ENCODE measurements around the gene NUCKS1. TPM values are rescaled to one million over a fixed set of nuclear protein-coding genes. Genes with fewer than 3 reads are reported as not detected.

NUCKS1 gene
- total RNA-seq, 1 donor from 2014 or later, result 111 TPM

DNA sequence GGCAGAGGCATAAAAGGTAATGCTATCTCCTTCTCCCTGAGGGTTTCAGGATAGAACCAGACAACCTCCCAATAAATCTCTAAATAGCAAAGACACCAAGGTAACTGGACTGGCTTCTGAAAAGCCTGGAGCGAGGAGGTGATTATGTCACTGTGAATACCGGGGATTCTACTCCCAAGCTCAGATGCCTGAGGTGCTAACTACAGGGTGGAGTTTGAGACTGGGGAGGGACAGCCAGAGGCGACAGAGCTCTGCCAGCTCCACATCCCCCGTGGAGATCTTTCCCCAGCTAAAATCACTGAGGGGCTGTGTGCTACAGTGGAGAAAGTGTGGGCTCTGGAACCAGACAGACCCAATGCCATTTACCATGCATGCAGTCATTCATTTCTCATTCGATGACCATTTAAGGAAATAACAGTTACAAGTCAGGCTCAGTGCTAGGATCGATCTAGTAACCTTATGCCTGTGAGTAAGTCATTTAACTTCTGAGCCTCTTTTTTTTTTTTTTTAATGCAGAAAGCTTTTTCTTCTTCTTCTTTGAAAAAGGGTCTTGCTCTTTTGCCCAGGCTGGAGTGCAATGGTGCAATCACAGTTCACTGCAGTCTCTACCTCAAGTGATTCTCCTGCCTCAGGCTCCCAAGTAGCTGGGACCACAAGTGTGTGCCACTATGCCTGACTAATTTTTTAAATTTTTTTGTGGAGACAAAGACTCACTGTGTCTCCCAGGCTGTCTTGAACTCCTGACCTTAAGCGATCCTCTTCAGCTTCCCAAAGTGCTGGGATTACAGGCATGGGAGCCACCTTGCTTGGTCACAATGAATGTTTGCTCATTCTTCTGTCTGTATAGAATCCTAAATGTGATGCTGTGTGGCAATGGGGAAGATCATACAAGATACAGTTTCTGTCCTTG lies 61.6 kb downstream of the NUCKS1 start:
- H3K36me3 ChIP-seq, result no peaks in the 10 kb centered on the region
- no peak for DNase-seq
- no peaks in the 10 kb centered on the region for H3K27me3 ChIP-seq (ENCODE audit: low read depth)
- ATAC-seq, result no peak
- H3K4me3 ChIP-seq, result no peak overlapping the region
- TF ChIP-seq, protein P1, sequence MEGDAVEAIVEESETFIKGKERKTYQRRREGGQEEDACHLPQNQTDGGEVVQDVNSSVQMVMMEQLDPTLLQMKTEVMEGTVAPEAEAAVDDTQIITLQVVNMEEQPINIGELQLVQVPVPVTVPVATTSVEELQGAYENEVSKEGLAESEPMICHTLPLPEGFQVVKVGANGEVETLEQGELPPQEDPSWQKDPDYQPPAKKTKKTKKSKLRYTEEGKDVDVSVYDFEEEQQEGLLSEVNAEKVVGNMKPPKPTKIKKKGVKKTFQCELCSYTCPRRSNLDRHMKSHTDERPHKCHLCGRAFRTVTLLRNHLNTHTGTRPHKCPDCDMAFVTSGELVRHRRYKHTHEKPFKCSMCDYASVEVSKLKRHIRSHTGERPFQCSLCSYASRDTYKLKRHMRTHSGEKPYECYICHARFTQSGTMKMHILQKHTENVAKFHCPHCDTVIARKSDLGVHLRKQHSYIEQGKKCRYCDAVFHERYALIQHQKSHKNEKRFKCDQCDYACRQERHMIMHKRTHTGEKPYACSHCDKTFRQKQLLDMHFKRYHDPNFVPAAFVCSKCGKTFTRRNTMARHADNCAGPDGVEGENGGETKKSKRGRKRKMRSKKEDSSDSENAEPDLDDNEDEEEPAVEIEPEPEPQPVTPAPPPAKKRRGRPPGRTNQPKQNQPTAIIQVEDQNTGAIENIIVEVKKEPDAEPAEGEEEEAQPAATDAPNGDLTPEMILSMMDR (IDR thresholded peaks at IDR 0.05), result no peak
- H3K27ac ChIP-seq, result no peak overlapping the region
- no peaks in the 10 kb centered on the region for H3K9me3 ChIP-seq
- intact Hi-C loops (cut with DNase I), result no loop called here
- no peaks in the 10 kb centered on the region for H3K4me1 ChIP-seq

DNA sequence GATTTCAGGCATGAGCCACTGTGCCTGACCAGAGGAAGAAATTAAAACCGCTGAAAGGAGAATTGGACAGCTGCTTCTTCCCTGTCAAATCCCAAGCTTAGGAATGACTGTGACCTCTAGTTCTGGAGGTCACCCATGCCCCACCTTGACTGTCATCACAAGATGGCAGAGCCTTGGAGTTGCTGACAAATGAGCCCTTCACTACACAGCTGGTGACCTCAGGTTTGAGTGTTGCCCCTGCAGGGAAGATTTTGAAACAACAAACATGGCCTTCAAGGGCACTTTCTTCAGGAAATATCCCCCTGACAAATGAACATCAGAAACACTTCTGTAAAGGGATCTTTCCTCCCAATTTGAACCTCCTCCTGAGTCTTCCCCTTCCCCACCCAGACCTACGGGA lies 62.7 kb downstream of the NUCKS1 start:
- Histone ChIP-seq H3K9me3 (no peaks in the 10 kb centered on the region), H3K27ac (no peak overlapping the region), H3K36me3 (no peaks in the 10 kb centered on the region), H3K27me3 (ENCODE audit: low read depth) (no peaks in the 10 kb centered on the region), H3K4me3 (no peak overlapping the region), H3K4me1 (no peaks in the 10 kb centered on the region)
- intact Hi-C loops (cut with DNase I), result no loop called here
- ATAC-seq, result no peak
- DNase-seq, result no peak
- TF ChIP-seq, protein P1 (IDR thresholded peaks at IDR 0.05), result no peak

DNA sequence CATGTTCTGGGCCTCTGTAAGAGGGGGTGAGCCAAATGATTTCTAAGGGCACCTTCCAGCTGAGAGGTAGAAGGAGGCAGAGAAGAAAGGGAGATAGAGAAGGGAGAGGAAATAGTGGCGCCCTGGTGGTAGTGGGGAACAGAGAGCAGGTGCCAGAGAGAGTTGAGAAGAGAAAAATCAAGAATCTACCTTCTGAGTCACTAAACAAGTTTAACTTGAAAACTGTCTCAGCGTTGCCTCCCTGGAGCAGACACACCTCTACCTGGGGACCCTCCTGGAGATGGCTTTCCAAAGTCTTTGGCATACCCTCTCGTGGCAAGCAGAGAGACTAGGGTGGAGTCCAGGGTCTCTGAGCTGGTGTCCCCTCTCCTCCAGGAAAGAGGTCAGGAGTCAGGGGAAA lies 68.6 kb downstream of the NUCKS1 start:
- intact Hi-C loops (cut with DNase I), result no loop called here
- TF ChIP-seq, protein P1 (IDR thresholded peaks at IDR 0.05), result no peak
- no peak for ATAC-seq

DNA sequence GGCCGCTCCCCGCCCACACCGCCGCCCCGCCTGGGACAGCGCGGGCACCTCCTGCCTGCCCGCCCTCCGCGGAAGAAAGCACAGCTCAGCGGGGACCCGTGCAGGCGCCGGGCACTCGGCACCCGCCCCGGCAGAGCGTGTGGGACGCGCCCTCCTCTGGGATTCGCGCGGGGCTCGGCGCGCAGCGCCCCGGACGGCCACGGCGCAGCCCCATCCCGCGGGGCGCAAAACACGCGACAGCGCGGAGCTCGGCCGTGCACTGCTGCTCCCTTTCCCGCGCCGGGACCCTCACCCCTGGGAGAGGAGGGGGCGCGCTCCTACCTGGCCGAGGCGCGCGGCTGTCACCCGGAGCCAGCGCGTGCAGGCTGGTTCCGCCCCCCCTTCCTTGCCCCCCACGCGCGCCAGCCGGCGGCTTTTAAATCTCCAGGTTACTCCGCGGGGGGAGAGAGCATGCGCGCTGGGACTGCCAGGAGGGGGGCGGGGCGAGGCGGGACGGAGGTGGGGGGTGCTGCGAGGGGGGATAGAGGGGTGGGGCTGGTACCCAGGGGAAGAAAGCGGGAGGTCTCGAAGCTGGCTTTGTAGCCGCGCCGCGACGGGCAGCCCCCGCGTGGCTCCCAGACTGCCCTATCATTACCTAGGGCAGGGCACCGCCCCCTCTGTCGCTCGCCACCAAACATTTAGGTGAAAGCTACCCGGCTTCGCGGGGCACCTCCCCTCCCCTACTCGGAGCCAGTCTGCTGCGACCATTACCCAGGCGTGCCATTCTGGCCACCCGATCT lies 69.7 kb downstream of the NUCKS1 start, which contains the start of gene SLC45A3:
Gene SLC45A3 (minus strand): TSS at position 437 of the 779 bp plus-strand sequence. CDS start 15,853 bp downstream, outside the sequence.
- intact Hi-C loops (cut with DNase I), result no loop called here
- Histone ChIP-seq H3K27ac (peak within 1 kb of the TSS; percentile 31), H3K36me3 (no peaks in the 10 kb centered on the region), H3K9me3 (no peaks in the 10 kb centered on the region), H3K4me3 (peak within 1 kb of the TSS; percentile 72), H3K27me3 (ENCODE audit: low read depth) (peaks cover 7% of the 10 kb centered on the region), H3K4me1 (peaks cover 21% of the 10 kb centered on the region)
- DNase-seq, result peak; percentile 52
- TF ChIP-seq, protein P1 (IDR thresholded peaks at IDR 0.05), result no peak
- peak; percentile 74 to 77 for ATAC-seq

More for the DNA sequence above, 68.6 kb downstream of the NUCKS1 start:
- H3K4me1 ChIP-seq, result peaks cover 21% of the 10 kb centered on the region
- H3K4me3 ChIP-seq, result no peak overlapping the region
- H3K27me3 ChIP-seq (ENCODE audit: low read depth), result peaks cover 7% of the 10 kb centered on the region
- H3K36me3 ChIP-seq, result no peaks in the 10 kb centered on the region
- H3K27ac ChIP-seq, result no peak overlapping the region
- DNase-seq, result no peak
- no peaks in the 10 kb centered on the region for H3K9me3 ChIP-seq

DNA sequence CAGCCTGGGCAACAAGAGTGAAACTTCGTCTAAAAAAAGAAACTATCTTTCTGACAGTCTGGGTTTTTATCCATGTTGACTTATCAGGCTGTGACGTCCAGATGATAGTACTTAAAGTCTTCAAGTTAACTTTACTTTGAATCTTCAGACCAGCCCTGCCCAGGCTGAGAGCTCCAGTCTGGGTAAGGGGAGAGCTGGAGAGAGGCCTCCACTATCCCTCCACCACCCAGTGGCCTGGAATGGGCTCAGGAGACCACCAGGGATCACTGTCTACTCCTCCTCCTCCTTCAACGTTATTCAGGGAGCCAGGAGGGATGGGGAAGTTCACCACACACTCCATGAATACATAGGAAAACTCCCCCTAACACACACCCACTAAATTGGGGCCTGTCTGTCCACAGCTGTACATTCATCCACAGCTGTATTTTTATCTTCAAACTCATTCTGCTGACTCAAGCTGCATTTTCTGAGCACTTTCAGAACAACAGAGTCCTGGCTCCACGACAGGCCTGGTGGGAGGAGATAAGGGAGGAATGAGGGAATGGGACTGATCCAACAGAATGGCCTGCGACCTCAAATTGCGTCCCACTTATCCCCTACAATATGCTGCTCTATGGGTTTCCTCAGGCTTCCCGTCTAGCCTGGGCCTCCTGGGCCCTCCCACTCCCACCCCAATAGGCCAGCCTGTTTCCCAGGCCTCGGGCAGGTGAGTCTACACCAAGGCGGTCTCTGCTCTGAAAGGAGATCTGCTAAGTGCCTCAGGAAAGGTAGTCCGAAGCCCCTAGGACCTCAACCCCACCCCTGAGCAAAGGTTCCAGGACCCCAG lies 71.5 kb downstream of the NUCKS1 start:
- Histone ChIP-seq H3K36me3 (no peaks in the 10 kb centered on the region), H3K27ac (peak overlapping the region; percentile 41), H3K4me3 (peak overlapping the region; percentile 72), H3K9me3 (no peaks in the 10 kb centered on the region), H3K4me1 (peaks cover 21% of the 10 kb centered on the region), H3K27me3 (ENCODE audit: low read depth) (peaks cover 7% of the 10 kb centered on the region)
- no peak for ATAC-seq
- DNase-seq, result no peak
- intact Hi-C loops (cut with DNase I), result no loop called here
- TF ChIP-seq, protein P1 (IDR thresholded peaks at IDR 0.05), result no peak
